ENCODE data around the gene GPR15LG.

GPR15LG gene

DNA sequence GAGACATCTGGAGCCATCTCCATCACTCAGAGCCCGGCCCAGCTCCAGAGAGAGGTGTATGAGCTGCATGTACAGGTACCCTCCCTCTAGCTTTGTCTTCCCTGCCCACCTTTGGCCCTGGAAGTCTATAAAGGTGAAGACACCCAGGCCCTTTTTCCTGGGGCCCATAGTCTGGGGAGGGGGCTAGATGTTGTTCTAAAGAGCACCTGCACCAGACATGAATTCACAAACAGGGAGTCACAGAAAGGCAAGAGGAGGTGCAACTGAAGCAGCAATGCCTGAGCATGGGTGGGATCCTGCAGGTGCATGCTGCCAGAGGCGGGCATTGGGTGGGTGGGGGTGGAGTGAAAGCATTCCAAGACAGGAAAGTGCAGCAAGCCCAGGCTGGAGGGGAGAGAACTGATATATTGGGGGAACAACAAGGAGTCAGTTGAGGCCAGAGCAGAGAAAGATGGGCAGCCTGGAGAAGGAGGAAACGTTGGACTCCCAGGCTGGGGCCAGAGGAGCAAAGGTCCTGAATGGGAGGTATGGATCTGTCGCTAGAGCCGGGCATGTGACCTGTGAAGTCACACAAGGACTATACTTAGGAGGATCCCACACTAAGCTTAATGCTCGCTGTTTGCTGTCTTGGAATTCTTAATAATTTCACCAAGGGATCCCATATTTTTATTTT lies 32.4 kb downstream of the GPR15LG start:
- no peaks in the 10 kb centered on the region for H3K4me1 Mint-ChIP-seq (ENCODE audit: low read depth)
- no peak overlapping the region for H3K4me3 Mint-ChIP-seq
- H3K36me3 Mint-ChIP-seq (ENCODE audit: low read depth), result no peaks in the 10 kb centered on the region
- H3K9me3 Mint-ChIP-seq, result no peaks in the 10 kb centered on the region
- H3K27ac Mint-ChIP-seq, result no peak overlapping the region
- H3K27me3 Mint-ChIP-seq (ENCODE audit: low read depth), result peaks cover 11% of the 10 kb centered on the region

GRCh38 chr10:84208023-84208422 lies 34.4 kb downstream of the GPR15LG start:
- Mint-ChIP-seq H3K4me3 (no peak overlapping the region), H3K4me1 (ENCODE audit: low read depth) (no peaks in the 10 kb centered on the region), H3K27me3 (ENCODE audit: low read depth) (peaks cover 11% of the 10 kb centered on the region), H3K9me3 (no peaks in the 10 kb centered on the region), H3K27ac (no peak overlapping the region), H3K36me3 (ENCODE audit: low read depth) (no peaks in the 10 kb centered on the region)

DNA sequence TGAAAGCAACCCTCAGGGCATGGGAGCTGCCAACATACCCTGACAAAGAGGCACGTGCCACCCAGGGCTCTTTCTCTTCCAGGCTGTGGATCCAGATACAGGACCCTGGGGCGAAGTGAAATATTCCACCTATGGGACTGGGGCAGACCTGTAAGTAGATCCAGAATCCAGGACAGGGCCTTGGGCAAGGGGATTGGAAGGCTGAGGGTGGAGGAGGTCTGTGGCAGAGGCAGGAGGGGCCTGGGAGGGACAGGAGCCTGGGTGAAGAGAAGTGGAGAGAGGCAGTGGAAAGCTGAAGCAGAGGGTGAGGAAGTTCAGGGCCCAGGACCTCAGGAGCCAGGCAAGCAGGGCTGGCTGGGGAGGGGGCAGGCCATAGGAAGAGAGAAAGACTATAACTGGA lies 38.0 kb downstream of the GPR15LG start:
- Mint-ChIP-seq H3K4me1 (ENCODE audit: low read depth) (no peaks in the 10 kb centered on the region), H3K4me3 (no peak overlapping the region), H3K27ac (no peak overlapping the region), H3K9me3 (no peaks in the 10 kb centered on the region), H3K27me3 (ENCODE audit: low read depth) (peaks cover 7% of the 10 kb centered on the region), H3K36me3 (ENCODE audit: low read depth) (no peaks in the 10 kb centered on the region)

DNA sequence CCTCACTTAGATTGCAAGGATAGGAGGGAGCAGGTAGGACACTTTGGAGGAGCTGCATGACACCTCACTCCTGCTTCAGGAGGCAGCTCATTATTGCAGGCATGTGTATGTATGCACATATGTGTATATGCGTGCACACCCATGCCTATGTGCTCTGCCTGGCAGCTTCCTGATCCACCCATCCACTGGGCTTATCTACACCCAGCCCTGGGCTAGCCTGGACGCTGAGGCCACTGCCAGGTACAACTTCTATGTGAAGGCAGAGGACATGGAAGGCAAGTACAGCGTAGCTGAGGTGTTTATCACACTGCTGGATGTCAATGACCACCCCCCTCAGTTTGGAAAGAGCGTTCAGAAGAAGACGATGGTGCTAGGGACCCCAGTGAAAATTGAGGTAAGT lies 38.4 kb downstream of the GPR15LG start:
- H3K4me1 Mint-ChIP-seq (ENCODE audit: low read depth), result no peaks in the 10 kb centered on the region
- H3K27me3 Mint-ChIP-seq (ENCODE audit: low read depth), result peaks cover 3% of the 10 kb centered on the region
- no peak overlapping the region for H3K4me3 Mint-ChIP-seq
- H3K27ac Mint-ChIP-seq, result no peak overlapping the region
- H3K9me3 Mint-ChIP-seq, result no peaks in the 10 kb centered on the region
- H3K36me3 Mint-ChIP-seq (ENCODE audit: low read depth), result no peaks in the 10 kb centered on the region

DNA sequence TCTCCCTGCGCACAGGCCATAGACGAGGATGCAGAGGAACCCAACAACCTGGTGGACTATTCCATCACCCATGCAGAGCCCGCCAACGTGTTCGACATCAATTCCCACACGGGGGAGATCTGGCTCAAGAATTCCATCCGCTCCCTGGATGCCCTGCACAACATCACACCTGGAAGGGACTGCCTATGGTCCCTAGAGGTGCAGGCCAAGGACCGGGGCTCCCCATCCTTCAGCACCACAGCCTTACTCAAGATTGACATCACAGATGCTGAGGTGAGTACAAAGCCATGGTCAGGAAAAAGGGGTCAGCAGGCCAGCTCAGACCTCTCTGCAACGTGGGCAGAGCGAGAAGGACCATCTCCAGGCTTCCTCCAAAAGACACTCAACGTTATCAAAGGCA lies 39.5 kb downstream of the GPR15LG start:
- no peak overlapping the region for H3K4me3 Mint-ChIP-seq
- H3K4me1 Mint-ChIP-seq (ENCODE audit: low read depth), result no peaks in the 10 kb centered on the region
- H3K27ac Mint-ChIP-seq, result no peak overlapping the region
- H3K36me3 Mint-ChIP-seq (ENCODE audit: low read depth), result no peaks in the 10 kb centered on the region
- no peaks in the 10 kb centered on the region for H3K27me3 Mint-ChIP-seq (ENCODE audit: low read depth)
- H3K9me3 Mint-ChIP-seq, result no peaks in the 10 kb centered on the region

DNA sequence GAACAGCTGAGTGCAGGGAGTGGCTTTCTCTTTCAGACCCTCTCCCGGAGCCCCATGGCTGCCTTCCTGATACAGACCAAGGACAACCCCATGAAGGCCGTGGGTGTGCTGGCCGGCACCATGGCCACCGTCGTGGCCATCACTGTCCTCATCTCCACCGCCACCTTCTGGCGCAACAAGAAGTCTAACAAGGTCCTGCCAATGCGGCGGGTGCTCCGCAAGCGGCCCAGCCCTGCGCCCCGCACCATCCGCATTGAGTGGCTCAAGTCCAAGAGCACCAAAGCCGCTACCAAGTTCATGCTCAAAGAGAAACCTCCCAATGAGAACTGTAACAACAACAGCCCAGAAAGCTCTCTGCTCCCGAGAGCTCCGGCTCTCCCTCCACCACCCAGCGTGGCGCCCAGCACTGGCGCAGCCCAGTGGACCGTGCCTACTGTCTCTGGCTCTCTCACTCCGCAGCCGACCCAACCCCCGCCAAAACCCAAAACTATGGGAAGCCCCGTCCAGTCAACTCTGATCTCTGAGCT lies 40.5 kb downstream of the GPR15LG start:
- Mint-ChIP-seq H3K9me3 (peaks cover under 1% of the 10 kb centered on the region), H3K4me1 (ENCODE audit: low read depth) (no peaks in the 10 kb centered on the region), H3K27me3 (ENCODE audit: low read depth) (no peaks in the 10 kb centered on the region), H3K36me3 (ENCODE audit: low read depth) (no peaks in the 10 kb centered on the region), H3K27ac (no peak overlapping the region), H3K4me3 (no peak overlapping the region)

GRCh38 chr10:84214612-84215235 lies 41.1 kb downstream of the GPR15LG start:
- H3K9me3 Mint-ChIP-seq, result peaks cover 6% of the 10 kb centered on the region
- no peaks in the 10 kb centered on the region for H3K36me3 Mint-ChIP-seq (ENCODE audit: low read depth)
- no peaks in the 10 kb centered on the region for H3K4me1 Mint-ChIP-seq (ENCODE audit: low read depth)
- no peaks in the 10 kb centered on the region for H3K27me3 Mint-ChIP-seq (ENCODE audit: low read depth)
- no peak overlapping the region for H3K27ac Mint-ChIP-seq
- H3K4me3 Mint-ChIP-seq, result no peak overlapping the region

- Mint-ChIP-seq H3K27ac (no peak overlapping the region), H3K36me3 (ENCODE audit: low read depth) (no peaks in the 10 kb centered on the region), H3K4me1 (ENCODE audit: low read depth) (no peaks in the 10 kb centered on the region), H3K4me3 (no peak overlapping the region), H3K9me3 (peaks cover 12% of the 10 kb centered on the region), H3K27me3 (ENCODE audit: low read depth) (no peaks in the 10 kb centered on the region)
These were observed 43.2 kb downstream of the GPR15LG start for GRCh38 chr10:84216834-84217233.

DNA sequence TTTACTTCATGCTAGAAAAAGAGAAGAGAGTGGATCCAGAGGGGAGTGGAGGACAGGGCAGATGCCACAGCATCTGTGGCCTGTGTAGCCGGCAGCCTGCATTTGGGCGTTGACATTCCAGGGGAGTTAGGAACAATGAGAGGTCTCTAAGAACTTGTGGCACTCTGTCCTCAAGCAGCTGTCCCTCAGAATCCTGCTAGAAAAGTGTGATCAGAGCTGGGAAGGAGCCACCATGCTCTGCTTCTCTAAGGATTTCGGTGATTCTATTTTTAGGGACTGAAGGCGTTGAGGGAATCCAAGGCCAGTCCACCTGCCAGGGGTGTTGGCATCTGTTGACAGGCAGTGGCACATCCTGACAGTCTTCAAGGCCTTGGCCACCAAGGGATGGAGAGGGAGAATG lies 44.1 kb downstream of the GPR15LG start:
- peaks cover 12% of the 10 kb centered on the region for H3K9me3 Mint-ChIP-seq
- no peak overlapping the region for H3K27ac Mint-ChIP-seq
- H3K27me3 Mint-ChIP-seq (ENCODE audit: low read depth), result no peaks in the 10 kb centered on the region
- H3K36me3 Mint-ChIP-seq (ENCODE audit: low read depth), result no peaks in the 10 kb centered on the region
- H3K4me3 Mint-ChIP-seq, result no peak overlapping the region
- H3K4me1 Mint-ChIP-seq (ENCODE audit: low read depth), result no peaks in the 10 kb centered on the region

- no peaks in the 10 kb centered on the region for H3K36me3 Mint-ChIP-seq (ENCODE audit: low read depth)
- no peak overlapping the region for H3K27ac Mint-ChIP-seq
- H3K9me3 Mint-ChIP-seq, result peaks cover 12% of the 10 kb centered on the region
- H3K4me3 Mint-ChIP-seq, result no peak overlapping the region
- H3K27me3 Mint-ChIP-seq (ENCODE audit: low read depth), result peaks cover 5% of the 10 kb centered on the region
- no peaks in the 10 kb centered on the region for H3K4me1 Mint-ChIP-seq (ENCODE audit: low read depth)
These were observed 48.3 kb downstream of the GPR15LG start for GRCh38 chr10:84221916-84222315.

DNA sequence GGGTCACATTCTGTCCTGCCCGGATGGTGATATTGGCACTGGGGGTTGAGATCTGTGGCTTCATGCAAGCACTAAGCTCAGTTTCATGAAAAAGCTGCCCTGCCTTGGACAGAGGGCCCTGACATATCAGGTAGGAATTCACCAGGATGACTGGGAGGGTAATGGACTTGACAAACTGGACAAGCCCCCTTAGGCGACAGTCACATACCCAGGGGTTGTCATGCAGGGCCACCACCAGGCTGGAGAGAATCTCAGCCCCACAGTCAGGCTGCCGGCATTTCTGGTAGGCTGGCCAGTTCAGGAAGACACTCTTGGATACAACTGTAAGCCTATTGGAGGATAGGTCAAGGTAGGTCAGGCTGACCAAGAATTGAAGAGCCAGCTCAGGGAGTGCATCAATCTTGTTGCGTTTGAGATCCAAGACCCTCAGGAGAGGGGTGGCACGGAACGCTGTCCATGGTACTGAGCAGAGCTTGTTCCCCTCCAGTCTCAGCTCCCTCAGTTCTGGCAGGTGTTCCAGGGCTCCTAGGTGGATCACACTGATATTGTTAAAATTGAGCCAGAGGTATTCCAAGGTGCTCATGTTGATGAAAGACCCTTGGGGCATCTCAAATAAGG lies 50.9 kb downstream of the GPR15LG start:
- Mint-ChIP-seq H3K27me3 (ENCODE audit: low read depth) (peaks cover 12% of the 10 kb centered on the region), H3K9me3 (peaks cover 8% of the 10 kb centered on the region), H3K36me3 (ENCODE audit: low read depth) (no peaks in the 10 kb centered on the region), H3K4me1 (ENCODE audit: low read depth) (no peaks in the 10 kb centered on the region), H3K27ac (no peak overlapping the region), H3K4me3 (no peak overlapping the region)

- H3K9me3 Mint-ChIP-seq, result peaks cover 4% of the 10 kb centered on the region
- H3K36me3 Mint-ChIP-seq (ENCODE audit: low read depth), result no peaks in the 10 kb centered on the region
- H3K27me3 Mint-ChIP-seq (ENCODE audit: low read depth), result peaks cover 12% of the 10 kb centered on the region
- H3K4me1 Mint-ChIP-seq (ENCODE audit: low read depth), result no peaks in the 10 kb centered on the region
- H3K27ac Mint-ChIP-seq, result no peak within 1 kb of the TSS
- H3K4me3 Mint-ChIP-seq, result no peak within 1 kb of the TSS
These were observed 52.0 kb downstream of the GPR15LG start, which contains the start of gene LRIT2 for GRCh38 chr10:84225427-84226173. LRIT2 (minus strand) TSS chr10:84225544; CDS start chr10:84225520, 24 bp downstream.

DNA sequence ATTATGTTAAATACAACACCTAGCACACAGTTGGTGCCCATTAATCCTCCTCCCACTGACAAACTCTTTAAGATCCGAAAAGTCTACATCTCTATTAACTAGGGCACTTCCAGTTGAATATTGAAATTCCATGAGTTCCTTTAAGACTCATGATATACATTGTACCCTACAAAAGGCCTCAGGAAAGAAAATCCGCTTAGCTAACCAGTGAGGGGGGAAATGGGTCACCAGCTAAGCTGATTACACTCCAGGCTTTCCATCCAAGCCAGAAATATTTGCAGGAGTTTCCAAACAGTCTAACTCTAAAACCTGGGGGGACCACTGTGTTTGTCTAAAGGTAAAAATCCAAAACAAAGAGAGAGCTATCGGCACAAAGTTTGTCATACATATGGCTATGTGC lies 53.0 kb downstream of the GPR15LG start:
- Mint-ChIP-seq H3K4me3 (no peak overlapping the region), H3K27me3 (ENCODE audit: low read depth) (peaks cover 12% of the 10 kb centered on the region), H3K27ac (no peak overlapping the region), H3K9me3 (no peaks in the 10 kb centered on the region), H3K4me1 (ENCODE audit: low read depth) (no peaks in the 10 kb centered on the region), H3K36me3 (ENCODE audit: low read depth) (no peaks in the 10 kb centered on the region)

DNA sequence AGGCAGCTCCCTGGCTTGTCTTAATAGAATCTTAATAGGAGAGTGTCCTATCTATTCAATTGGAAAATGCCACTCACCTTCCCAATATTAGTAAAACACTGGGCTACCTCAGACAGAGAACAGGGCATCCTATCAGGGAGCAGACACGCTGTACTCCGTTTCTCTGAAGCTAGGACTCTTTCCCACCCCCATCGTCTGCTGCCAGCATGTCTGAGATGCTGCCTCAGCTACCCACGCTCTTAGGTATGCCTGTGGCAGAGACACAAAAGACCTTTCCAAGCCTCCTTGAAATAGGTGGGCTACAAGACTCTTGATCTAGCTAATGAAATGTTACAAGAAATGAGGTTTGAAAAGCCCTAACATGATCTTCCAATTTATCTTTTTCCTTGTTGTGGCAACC lies 54.2 kb downstream of the GPR15LG start:
- Mint-ChIP-seq H3K27ac (no peak overlapping the region), H3K4me1 (ENCODE audit: low read depth) (no peaks in the 10 kb centered on the region), H3K36me3 (ENCODE audit: low read depth) (no peaks in the 10 kb centered on the region), H3K4me3 (no peak overlapping the region), H3K27me3 (ENCODE audit: low read depth) (peaks cover 12% of the 10 kb centered on the region), H3K9me3 (no peaks in the 10 kb centered on the region)

Data from T-helper 1 cell treated with Interleukin-12 subunit alpha and Interleukin-12 subunit beta and Interleukin-4 antibody, amounts not matched to agents 30 μg/mL and 1 μg/mL, for 36 hours (primary cell).